ENCODE results near the gene TUBGCP5. TPM values are rescaled to one million over a fixed set of nuclear protein-coding genes. Genes with fewer than 3 reads are reported as not detected.

The TUBGCP5 gene
- total RNA-seq, 1 donor from 2014 or later: 19.1 TPM

GRCh38 chr15:22974745-22975144 is 64.6 kb downstream of the TUBGCP5 start:
- Mint-ChIP-seq H3K27ac (ENCODE audit: unreplicated experiment) (no peak overlapping the region), H3K9me3 (ENCODE audit: unreplicated experiment) (peaks cover 5% of the 10 kb centered on the region), H3K36me3 (ENCODE audit: unreplicated experiment) (peaks cover 3% of the 10 kb centered on the region), H3K4me1 (ENCODE audit: unreplicated experiment) (peaks cover 14% of the 10 kb centered on the region), H3K4me3 (ENCODE audit: unreplicated experiment) (no peak overlapping the region), H3K27me3 (ENCODE audit: unreplicated experiment) (no peaks in the 10 kb centered on the region)
- no peak for TF ChIP-seq CTCF (IDR thresholded peaks at IDR 0.05)
- DNase-seq (ENCODE audit: extremely low spot score, unreplicated experiment): no peak

- H3K4me3 Mint-ChIP-seq (ENCODE audit: unreplicated experiment): no peak overlapping the region
- peaks cover 3% of the 10 kb centered on the region for H3K36me3 Mint-ChIP-seq (ENCODE audit: unreplicated experiment)
- H3K9me3 Mint-ChIP-seq (ENCODE audit: unreplicated experiment): peaks cover 10% of the 10 kb centered on the region
- no peak for TF ChIP-seq CTCF (IDR thresholded peaks at IDR 0.05)
- DNase-seq (ENCODE audit: extremely low spot score, unreplicated experiment): no peak
- no peak overlapping the region for H3K27ac Mint-ChIP-seq (ENCODE audit: unreplicated experiment)
- no peaks in the 10 kb centered on the region for H3K27me3 Mint-ChIP-seq (ENCODE audit: unreplicated experiment)
- H3K4me1 Mint-ChIP-seq (ENCODE audit: unreplicated experiment): peaks cover 12% of the 10 kb centered on the region
Observed at GRCh38 chr15:22973987-22974386, 65.4 kb downstream of the TUBGCP5 start.

GRCh38 chr15:22973286-22973685 is 66.1 kb downstream of the TUBGCP5 start:
- Mint-ChIP-seq H3K4me1 (ENCODE audit: unreplicated experiment) (peaks cover 10% of the 10 kb centered on the region), H3K4me3 (ENCODE audit: unreplicated experiment) (no peak overlapping the region), H3K27me3 (ENCODE audit: unreplicated experiment) (no peaks in the 10 kb centered on the region), H3K36me3 (ENCODE audit: unreplicated experiment) (peaks cover 3% of the 10 kb centered on the region), H3K27ac (ENCODE audit: unreplicated experiment) (no peak overlapping the region), H3K9me3 (ENCODE audit: unreplicated experiment) (peaks cover 10% of the 10 kb centered on the region)
- TF ChIP-seq CTCF (IDR thresholded peaks at IDR 0.05): no peak
- no peak for DNase-seq (ENCODE audit: extremely low spot score, unreplicated experiment)

- Mint-ChIP-seq H3K27me3 (ENCODE audit: unreplicated experiment) (no peaks in the 10 kb centered on the region), H3K4me3 (ENCODE audit: unreplicated experiment) (no peak overlapping the region), H3K4me1 (ENCODE audit: unreplicated experiment) (peaks cover 17% of the 10 kb centered on the region), H3K36me3 (ENCODE audit: unreplicated experiment) (peaks cover 3% of the 10 kb centered on the region), H3K9me3 (ENCODE audit: unreplicated experiment) (peaks cover 10% of the 10 kb centered on the region), H3K27ac (ENCODE audit: unreplicated experiment) (no peak overlapping the region)
- no peak for DNase-seq (ENCODE audit: extremely low spot score, unreplicated experiment)
- no peak for TF ChIP-seq CTCF (IDR thresholded peaks at IDR 0.05)
Observed at GRCh38 chr15:22969489-22969888, 69.9 kb downstream of the TUBGCP5 start.

GRCh38 chr15:22968366-22968765 is 71.0 kb downstream of the TUBGCP5 start:
- no peak for TF ChIP-seq CTCF (IDR thresholded peaks at IDR 0.05)
- Mint-ChIP-seq H3K9me3 (ENCODE audit: unreplicated experiment) (peaks cover 10% of the 10 kb centered on the region), H3K27me3 (ENCODE audit: unreplicated experiment) (no peaks in the 10 kb centered on the region), H3K27ac (ENCODE audit: unreplicated experiment) (peak overlapping the region; percentile 74), H3K36me3 (ENCODE audit: unreplicated experiment) (peaks cover 3% of the 10 kb centered on the region), H3K4me3 (ENCODE audit: unreplicated experiment) (no peak overlapping the region), H3K4me1 (ENCODE audit: unreplicated experiment) (peaks cover 27% of the 10 kb centered on the region)
- DNase-seq (ENCODE audit: extremely low spot score, unreplicated experiment): no peak

All from osteocyte (in vitro differentiated cells).